Epithelial cell of esophagus (primary cell): Measurements from ENCODE around the gene ANKRD40CL.

Experiments used
- DNase-seq: peaks from one replicate; pipeline ENCODE4 v3.0.0; 2010; ENCODE audit warnings: low read depth
- H3K4me3 ChIP-seq: 2 replicates; pipeline ENCODE4 v1.5.1; 2011; ENCODE audit warnings: mild to moderate bottlenecking, low read length, control low read depth
- CTCF ChIP-seq: IDR thresholded peaks from 2 replicates; pipeline ENCODE4 v1.5.1; 2011; ENCODE audit warnings: low read depth, mild to moderate bottlenecking, low read length, control low read depth, inconsistent platforms; ENCODE audit not compliant: insufficient read depth; ENCODE audit errors: missing control alignments

The ANKRD40CL gene

GRCh38 chr17:50719144-50719923, 48.0 kb downstream of the ANKRD40CL start, which contains the start of gene LUC7L3:
TSS of gene LUC7L3 (plus strand) at chr17:50719603. CDS start at chr17:50719733, 130 bp downstream.
- no peak for TF ChIP-seq CTCF
- peak; percentile 97 for DNase-seq
- peak within 1 kb of the TSS; percentile 94 for H3K4me3 ChIP-seq

DNA sequence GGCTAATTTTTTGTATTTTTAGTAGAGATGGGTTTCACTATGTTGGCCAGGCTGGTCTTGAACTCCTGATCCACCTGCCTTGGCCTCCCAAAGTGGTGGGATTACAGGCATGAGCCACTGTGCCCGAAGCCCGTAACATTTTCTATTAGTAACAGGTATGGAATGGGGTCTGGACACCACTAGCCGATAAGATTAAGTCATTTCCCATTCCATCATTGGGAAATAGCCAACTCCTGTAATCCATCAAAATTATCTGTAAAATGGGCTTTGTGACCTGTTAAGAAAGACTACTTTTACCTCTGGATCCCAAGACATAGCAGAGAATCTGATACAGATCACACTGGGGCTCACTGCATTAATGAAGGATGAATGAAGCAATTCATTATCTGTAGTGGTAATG, 51.8 kb downstream of the ANKRD40CL start:
- DNase-seq, result no peak
- TF ChIP-seq CTCF, result no peak
- no peak overlapping the region for H3K4me3 ChIP-seq

GRCh38 chr17:50712641-50713040, 54.7 kb downstream of the ANKRD40CL start:
- no peak for TF ChIP-seq CTCF

More at GRCh38 chr17:50712641-50713040, 54.7 kb downstream of the ANKRD40CL start:
- no peak for DNase-seq
- no peak overlapping the region for H3K4me3 ChIP-seq
